Stimulated activated naive B cell treated with anti-CD40 and anti-IgM and Interleukin-4, amounts not matched to agents 10 μg/mL and 1 μg/mL and 100 μg/mL, for 72 hours (primary cell): ENCODE results near the gene RNU1-4.
"Not testable (repeated sequence)": the region's sequence is repeated elsewhere in the genome, so short reads cannot be mapped to it uniquely, and the experiment has no call there.

ENCODE experiments used
- ATAC-seq, 2 donors: fragments of 150-1000 bp; cut with Tn5 transposase; replicated peaks; 2 replicates each; pipeline ENCODE4 v1.10.0; 2021; ENCODE audit warnings: moderate library complexity in 1 of 2
- DNase-seq: peaks from one replicate; pipeline ENCODE4 v3.0.0; 2021
- H3K27ac Mint-ChIP-seq: one replicate; pipeline ENCODE4 v1.8.0; 2022; ENCODE audit warnings: mild to moderate bottlenecking, mixed read lengths
- H3K27me3 Mint-ChIP-seq, 2 donors: one replicate each; pipeline ENCODE4 v1.8.0; 2022; ENCODE audit warnings: mixed read lengths in 2 of 2
- H3K36me3 Mint-ChIP-seq, 2 donors: one replicate each; pipeline ENCODE4 v1.8.0; 2022; ENCODE audit warnings: mixed read lengths in 2 of 2, mild to moderate bottlenecking in 1 of 2
- H3K4me1 Mint-ChIP-seq, 2 donors: one replicate each; pipeline ENCODE4 v1.8.0; 2022; ENCODE audit warnings: mixed read lengths in 2 of 2, mild to moderate bottlenecking in 1 of 2
- H3K4me3 Mint-ChIP-seq, 2 donors: one replicate each; pipeline ENCODE4 v1.8.0; 2022; ENCODE audit warnings: mild to moderate bottlenecking in 2 of 2, mixed read lengths in 2 of 2, moderate library complexity in 1 of 2
- H3K9me3 Mint-ChIP-seq, 2 donors: one replicate each; pipeline ENCODE4 v1.8.0; 2022; ENCODE audit warnings: mixed read lengths in 2 of 2, mild to moderate bottlenecking in 1 of 2

Gene RNU1-4

DNA sequence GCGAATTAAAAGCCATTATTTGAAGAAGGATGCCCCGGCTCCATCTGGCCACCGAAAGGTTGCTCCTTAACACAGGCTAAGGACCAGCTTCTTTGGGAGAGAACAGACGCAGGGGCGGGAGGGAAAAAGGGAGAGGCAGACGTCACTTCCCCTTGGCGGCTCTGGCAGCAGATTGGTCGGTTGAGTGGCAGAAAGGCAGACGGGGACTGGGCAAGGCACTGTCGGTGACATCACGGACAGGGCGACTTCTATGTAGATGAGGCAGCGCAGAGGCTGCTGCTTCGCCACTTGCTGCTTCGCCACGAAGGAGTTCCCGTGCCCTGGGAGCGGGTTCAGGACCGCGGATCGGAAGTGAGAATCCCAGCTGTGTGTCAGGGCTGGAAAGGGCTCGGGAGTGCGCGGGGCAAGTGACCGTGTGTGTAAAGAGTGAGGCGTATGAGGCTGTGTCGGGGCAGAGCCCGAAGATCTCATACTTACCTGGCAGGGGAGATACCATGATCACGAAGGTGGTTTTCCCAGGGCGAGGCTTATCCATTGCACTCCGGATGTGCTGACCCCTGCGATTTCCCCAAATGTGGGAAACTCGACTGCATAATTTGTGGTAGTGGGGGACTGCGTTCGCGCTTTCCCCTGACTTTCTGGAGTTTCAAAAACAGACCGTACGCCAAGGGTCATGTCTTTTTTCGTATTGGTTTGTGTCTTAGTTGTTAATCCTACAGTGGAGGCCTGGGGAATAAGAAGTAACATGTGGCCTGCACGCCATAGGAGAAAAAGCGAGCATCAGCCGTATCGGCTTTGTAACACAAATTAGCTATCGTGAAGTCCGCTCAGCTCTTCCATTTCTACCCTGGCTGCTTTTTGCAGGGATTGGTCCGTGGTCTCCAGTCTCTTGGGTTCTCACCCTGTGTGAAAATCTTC, at the start of gene RNU1-4:
TSS of gene RNU1-4 (plus strand) at position 470 of the 918 bp plus-strand sequence.
- peak; percentile 98 for ATAC-seq
- H3K9me3 Mint-ChIP-seq, DNase-seq, H3K4me3 Mint-ChIP-seq, H3K27ac Mint-ChIP-seq, H3K27me3 Mint-ChIP-seq, H3K36me3 Mint-ChIP-seq, H3K4me1 Mint-ChIP-seq: not testable (repeated sequence)

GRCh38 chr1:16690971-16691682, 49.2 kb upstream of the RNU1-4 start:
- not testable (repeated sequence) for H3K27me3 Mint-ChIP-seq, H3K4me3 Mint-ChIP-seq, H3K4me1 Mint-ChIP-seq, DNase-seq, ATAC-seq, H3K36me3 Mint-ChIP-seq, H3K27ac Mint-ChIP-seq, H3K9me3 Mint-ChIP-seq

DNA sequence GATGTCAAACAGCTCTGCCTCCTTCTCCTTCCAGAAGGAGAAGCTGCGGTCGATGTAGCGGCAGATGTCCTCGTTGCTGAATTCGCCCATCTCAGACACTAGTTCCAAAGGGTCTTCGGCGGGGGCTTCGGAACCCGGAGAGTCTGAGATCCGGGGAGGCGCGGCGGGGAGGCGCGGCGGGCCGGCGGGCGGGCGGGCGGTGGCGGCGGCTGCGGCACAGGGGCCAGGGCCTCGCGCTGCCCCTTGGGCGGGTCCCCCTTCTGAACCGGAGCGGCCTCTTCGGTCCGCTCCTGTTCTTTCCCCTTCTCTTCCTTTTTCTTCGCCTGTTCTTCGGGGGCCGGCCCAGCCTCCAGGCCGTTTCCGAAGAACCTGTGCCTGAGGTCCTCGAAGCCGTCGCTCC, 48.0 kb upstream of the RNU1-4 start:
- not testable (repeated sequence) for DNase-seq, H3K4me3 Mint-ChIP-seq, H3K36me3 Mint-ChIP-seq, H3K4me1 Mint-ChIP-seq, H3K9me3 Mint-ChIP-seq, ATAC-seq, H3K27ac Mint-ChIP-seq
- peaks cover 0 to 11% of the 10 kb centered on the region in 2 donors for H3K27me3 Mint-ChIP-seq

- DNase-seq, H3K4me3 Mint-ChIP-seq, H3K4me1 Mint-ChIP-seq, H3K36me3 Mint-ChIP-seq, H3K27ac Mint-ChIP-seq, H3K9me3 Mint-ChIP-seq: not testable (repeated sequence)
- peak; percentile 45 to 60 for ATAC-seq
- H3K27me3 Mint-ChIP-seq = peaks cover 0 to 11% of the 10 kb centered on the region in 2 donors
Measured at GRCh38 chr1:16692717-16693448, 47.4 kb upstream of the RNU1-4 start.

GRCh38 chr1:16693449-16694307, 46.6 kb upstream of the RNU1-4 start:
- not testable (repeated sequence) for H3K36me3 Mint-ChIP-seq, H3K9me3 Mint-ChIP-seq, H3K27ac Mint-ChIP-seq, H3K4me1 Mint-ChIP-seq, DNase-seq, H3K4me3 Mint-ChIP-seq
- peaks cover 0 to 14% of the 10 kb centered on the region in 2 donors for H3K27me3 Mint-ChIP-seq
- peak; percentile 20 to 43 for ATAC-seq

DNA sequence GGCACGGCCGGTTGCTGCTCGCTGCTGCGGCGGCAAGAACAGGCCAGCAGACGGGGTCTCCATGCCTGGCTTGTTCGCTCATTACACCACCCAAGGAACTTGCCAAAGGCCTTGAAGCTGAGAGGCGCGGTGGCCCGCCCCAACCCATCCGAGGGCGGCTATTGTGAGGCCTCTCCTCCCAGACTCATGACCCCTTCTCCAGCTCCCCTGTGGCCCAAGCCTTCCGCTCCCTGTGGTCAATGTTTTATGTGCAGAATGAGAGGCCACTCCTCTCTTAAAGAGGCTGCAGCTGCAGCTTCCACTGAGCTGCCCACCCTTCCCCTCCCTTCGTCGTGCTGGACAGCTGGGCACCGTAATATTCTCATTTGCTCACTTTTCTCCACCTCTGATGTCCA, 46.0 kb upstream of the RNU1-4 start:
- not testable (repeated sequence) for H3K27ac Mint-ChIP-seq, H3K36me3 Mint-ChIP-seq, H3K4me1 Mint-ChIP-seq, DNase-seq, H3K9me3 Mint-ChIP-seq, ATAC-seq
- peak overlapping the region in 1 of 2 donors; percentile 50 for H3K4me3 Mint-ChIP-seq
- peaks cover 0 to 14% of the 10 kb centered on the region in 2 donors for H3K27me3 Mint-ChIP-seq

GRCh38 chr1:16696507-16697150, 43.7 kb upstream of the RNU1-4 start:
- H3K4me3 Mint-ChIP-seq, H3K9me3 Mint-ChIP-seq, H3K4me1 Mint-ChIP-seq, DNase-seq, H3K36me3 Mint-ChIP-seq, H3K27ac Mint-ChIP-seq: not testable (repeated sequence)
- H3K27me3 Mint-ChIP-seq = peaks cover 0 to 14% of the 10 kb centered on the region in 2 donors
- peak in 1 of 2 donors; percentile 60 for ATAC-seq

GRCh38 chr1:16697152-16697551, 43.2 kb upstream of the RNU1-4 start:
- DNase-seq, H3K27ac Mint-ChIP-seq, H3K36me3 Mint-ChIP-seq, H3K4me3 Mint-ChIP-seq, H3K4me1 Mint-ChIP-seq, ATAC-seq, H3K9me3 Mint-ChIP-seq: not testable (repeated sequence)
- H3K27me3 Mint-ChIP-seq = peaks cover 0 to 14% of the 10 kb centered on the region in 2 donors

- not testable (repeated sequence) for H3K27ac Mint-ChIP-seq, DNase-seq, H3K9me3 Mint-ChIP-seq, H3K4me3 Mint-ChIP-seq, H3K36me3 Mint-ChIP-seq, H3K4me1 Mint-ChIP-seq, ATAC-seq
- peaks cover 0 to 17% of the 10 kb centered on the region in 2 donors for H3K27me3 Mint-ChIP-seq
Measured at GRCh38 chr1:16699440-16699839, 40.9 kb upstream of the RNU1-4 start.

GRCh38 chr1:16700138-16700895, 40.0 kb upstream of the RNU1-4 start:
- not testable (repeated sequence) for H3K27ac Mint-ChIP-seq, H3K36me3 Mint-ChIP-seq, H3K4me1 Mint-ChIP-seq, DNase-seq, H3K9me3 Mint-ChIP-seq, H3K4me3 Mint-ChIP-seq
- ATAC-seq = peak in 1 of 2 donors; percentile 44
- H3K27me3 Mint-ChIP-seq = peaks cover 0 to 13% of the 10 kb centered on the region in 2 donors

- not testable (repeated sequence) for H3K27ac Mint-ChIP-seq, H3K9me3 Mint-ChIP-seq, H3K4me3 Mint-ChIP-seq, DNase-seq, H3K4me1 Mint-ChIP-seq, H3K36me3 Mint-ChIP-seq, H3K27me3 Mint-ChIP-seq
- ATAC-seq = peak in 1 of 2 donors; percentile 13
Measured at GRCh38 chr1:16701189-16701588, 39.1 kb upstream of the RNU1-4 start.

GRCh38 chr1:16702280-16702679, 38.0 kb upstream of the RNU1-4 start:
- not testable (repeated sequence) for H3K27ac Mint-ChIP-seq, DNase-seq, ATAC-seq, H3K27me3 Mint-ChIP-seq, H3K4me1 Mint-ChIP-seq, H3K36me3 Mint-ChIP-seq, H3K9me3 Mint-ChIP-seq, H3K4me3 Mint-ChIP-seq

- not testable (repeated sequence) for H3K9me3 Mint-ChIP-seq, H3K4me3 Mint-ChIP-seq, DNase-seq, H3K36me3 Mint-ChIP-seq, H3K27ac Mint-ChIP-seq, H3K27me3 Mint-ChIP-seq, H3K4me1 Mint-ChIP-seq
- ATAC-seq = peak; percentile 65 to 68
Measured at GRCh38 chr1:16703141-16703540, 37.2 kb upstream of the RNU1-4 start.
